HG03558 (cell line): ENCODE measurements around the gene LPCAT2.

Source experiments
- ATAC-seq: cut with Tn5 transposase; IDR thresholded peaks from one replicate; pipeline ENCODE4 v1.9.1; 2021; ENCODE audit warnings: moderate number of reproducible peaks; ENCODE audit not compliant: unreplicated experiment; ENCODE audit errors: extremely low read depth

LPCAT2 gene

DNA sequence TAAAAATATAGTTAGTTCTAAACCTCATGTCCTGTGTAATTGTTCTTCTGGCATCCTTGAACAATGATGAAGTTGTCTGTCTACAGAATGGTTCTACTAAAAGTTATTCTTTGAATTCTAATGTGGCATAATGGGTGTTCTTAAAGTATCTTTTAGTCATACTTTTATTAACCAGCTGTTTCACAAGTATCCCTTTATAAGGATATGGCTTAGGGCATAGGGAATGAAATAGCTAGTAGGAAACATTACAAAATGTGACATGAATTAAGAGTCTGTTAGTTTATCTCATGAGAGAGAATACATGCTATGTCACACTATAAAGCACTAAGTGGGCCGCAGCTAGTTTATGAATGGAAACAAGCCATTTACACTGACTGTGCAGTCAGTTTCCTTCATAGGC, 31.3 kb downstream of the LPCAT2 start:
- no peak for ATAC-seq

DNA sequence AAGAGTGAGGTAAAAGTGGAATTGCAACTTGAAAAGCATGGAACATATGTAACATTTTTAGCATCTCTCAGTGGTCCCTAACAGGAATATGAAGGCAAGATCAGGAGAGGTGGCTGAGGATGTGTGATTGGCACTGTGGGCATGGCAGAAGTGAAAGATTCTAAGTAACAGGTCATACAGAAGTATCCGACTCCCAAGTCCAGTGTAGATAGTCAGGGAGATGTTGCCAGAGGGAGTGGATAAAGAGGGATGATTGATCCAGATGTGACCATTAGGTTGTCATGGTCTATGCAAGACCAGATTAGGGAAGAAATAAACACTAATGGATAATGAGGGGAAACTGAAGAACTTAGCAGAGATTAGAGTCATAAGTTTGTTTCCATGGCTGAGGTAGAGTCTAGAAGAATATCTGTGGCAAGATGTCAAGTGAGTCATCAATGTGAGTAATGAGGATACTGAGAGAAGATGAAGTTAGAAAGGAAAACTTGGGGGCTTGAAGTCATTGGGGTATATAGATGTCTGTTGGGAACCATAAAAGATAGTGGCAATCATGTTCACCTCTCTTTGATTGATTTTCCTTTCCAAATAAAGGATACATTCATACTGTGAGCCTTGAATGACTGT, 33.7 kb downstream of the LPCAT2 start:
- ATAC-seq = no peak

DNA sequence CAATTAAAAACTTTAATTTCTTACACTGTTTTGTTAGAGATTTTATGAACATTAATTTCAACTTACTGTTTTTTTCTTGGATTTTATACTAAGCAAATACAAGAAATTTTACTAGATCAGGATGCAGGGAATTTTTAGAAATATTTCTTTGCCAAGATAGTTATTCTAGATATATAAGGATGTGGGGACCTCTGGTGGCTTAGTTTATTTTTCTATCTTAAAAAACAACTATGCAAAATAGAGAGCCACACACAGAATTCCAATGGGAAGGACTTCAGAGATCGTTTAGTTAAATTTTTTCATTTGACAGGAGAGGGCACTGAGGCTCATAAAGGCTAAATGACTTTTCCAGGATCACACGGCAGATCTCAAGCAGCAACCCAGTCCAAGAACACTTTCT, 34.6 kb downstream of the LPCAT2 start:
- ATAC-seq = no peak

DNA sequence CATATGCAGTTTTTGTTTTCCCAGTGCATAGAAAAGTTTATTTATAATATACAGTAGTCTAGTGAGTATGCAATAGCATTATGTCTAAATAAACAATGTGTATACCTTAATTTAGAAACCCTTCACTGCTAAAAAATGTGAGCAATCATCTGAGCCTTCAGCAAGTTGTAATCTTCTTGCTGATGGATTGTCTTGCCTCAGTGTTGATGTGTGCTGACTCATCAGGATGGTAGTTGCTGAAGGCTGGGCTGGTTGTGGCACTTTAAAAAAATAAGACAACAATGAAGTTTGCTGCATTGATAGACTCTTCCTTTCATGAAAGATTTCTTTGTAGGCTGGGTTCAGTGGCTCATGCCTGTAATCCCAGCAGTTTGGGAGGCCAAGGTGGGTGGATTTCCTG, 43.7 kb downstream of the LPCAT2 start:
- ATAC-seq = no peak

DNA sequence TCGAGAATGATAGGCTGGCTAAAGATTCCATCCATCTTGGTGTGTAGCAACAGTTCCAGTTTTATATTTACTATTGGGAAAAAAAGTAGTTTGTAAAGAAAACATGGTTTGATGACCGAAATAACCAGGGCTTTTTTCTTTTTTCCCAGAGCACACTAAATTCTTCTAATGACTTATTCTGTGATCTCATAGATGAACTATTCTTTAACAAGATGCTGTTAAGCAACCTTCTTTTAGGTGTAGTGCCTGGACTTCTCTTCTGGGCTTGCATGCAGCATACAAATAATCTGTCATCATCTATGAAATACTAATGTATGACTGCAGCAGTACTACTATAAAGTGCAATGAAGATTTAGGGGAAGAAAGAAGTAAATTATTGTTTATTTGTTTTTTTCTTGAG, 46.6 kb downstream of the LPCAT2 start:
- ATAC-seq = no peak

DNA sequence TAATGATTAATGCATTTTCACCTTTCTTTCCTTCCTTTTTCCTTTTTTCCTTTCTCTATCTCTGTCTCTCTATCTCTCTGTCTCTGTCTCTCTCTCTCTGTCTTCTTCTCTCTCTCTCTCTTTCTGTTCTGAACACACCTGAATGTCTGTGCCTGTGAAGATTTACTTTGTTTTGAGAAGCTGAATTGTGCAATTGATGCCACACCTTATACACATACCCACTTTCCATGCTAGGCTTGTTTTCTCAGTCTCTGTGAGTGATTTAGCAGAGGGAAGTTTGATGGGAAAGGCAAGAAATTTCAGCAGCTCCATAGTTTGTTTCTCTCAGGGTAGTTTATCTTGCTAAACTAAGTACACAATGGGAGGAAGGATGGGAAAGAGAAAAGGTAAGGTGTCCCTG, 48.3 kb downstream of the LPCAT2 start:
- ATAC-seq = no peak

DNA sequence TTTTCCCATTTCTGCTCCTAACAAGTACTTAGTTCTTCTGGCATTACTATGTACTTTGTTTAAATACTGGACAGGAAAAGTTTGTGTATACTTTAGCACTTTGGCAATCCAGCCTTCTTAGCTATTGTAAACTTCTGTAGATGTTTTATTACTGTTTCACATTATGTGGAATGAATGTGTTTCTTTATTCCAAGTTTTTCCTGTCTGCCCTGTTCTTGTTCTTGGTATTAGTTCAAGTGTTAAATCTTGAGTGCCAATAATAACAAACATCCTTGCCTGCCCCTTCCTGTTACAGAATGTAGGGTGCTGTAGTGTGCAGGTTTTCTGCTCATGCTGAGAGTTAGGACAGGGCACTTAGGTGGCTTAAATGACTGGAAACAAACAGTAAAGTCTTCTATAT, 50.4 kb downstream of the LPCAT2 start:
- no peak for ATAC-seq

DNA sequence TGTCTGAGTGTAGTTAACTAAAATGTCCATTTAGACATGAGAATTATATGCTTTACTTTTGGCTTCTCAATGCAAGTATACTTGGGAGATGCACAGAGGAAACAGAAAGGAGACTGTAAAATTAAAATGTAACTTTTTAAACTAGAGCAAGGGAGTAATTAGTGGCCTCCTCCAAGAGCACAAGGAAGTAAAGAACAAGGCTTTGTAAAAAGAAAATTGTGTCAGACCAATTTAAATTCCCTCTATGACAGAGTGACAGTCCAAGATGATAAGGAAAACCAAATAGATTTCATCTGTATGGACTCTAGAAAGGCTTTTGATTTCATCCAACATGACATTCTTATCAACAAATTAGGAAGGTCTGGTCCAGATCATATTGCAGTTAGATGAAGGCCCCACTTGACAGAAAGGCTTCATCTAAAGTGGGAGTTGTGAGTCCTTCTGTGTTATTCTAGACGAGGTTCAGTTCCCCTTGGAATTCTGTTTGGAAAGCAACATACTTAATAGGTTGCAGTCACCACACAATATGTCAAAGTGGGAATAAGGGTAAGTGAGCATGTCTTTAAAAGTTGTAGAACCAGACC, 51.2 kb downstream of the LPCAT2 start:
- ATAC-seq = no peak

DNA sequence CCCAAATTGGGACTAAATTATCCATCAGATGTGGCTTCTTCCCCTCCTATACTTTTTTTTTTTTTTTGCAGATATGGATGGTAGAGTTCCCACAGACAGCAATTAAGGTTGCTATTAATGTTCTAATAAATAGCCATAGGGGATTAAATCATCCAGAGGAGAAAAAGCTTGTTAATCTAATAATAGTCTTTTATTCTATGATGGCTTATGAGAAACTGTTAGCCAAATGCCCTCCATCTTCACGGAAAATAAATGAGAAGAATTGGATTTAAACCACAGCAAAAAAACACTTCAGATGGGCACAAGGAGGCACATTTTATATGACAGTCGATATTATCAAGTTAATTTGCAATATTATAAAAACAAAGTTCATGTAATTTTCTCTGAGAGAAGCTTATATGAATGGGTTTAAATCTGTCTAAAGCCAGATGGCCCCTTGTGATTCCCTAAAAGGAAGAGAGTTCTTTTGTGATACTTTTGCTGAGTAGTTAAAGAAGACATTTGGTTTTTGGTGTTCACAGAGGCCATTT, 52.5 kb downstream of the LPCAT2 start:
- ATAC-seq = no peak

DNA sequence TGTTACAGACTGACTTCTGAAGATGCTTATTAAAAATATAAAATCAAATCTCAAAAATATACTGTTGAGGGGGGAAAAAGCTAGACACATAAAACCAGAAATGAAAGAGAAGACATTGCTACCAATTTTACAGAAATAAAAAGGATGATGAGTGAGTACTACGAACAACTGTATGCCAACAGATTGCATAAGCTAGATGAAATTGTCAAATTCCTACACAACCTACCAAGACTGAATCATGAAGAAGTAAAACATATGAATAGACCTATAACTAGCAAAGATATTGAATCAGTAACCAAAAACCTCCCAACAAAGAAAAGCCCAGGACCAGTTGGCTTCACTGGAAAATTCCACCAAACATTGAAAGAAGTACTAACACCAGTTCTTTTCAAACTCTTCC, 54.1 kb downstream of the LPCAT2 start:
- no peak for ATAC-seq

DNA sequence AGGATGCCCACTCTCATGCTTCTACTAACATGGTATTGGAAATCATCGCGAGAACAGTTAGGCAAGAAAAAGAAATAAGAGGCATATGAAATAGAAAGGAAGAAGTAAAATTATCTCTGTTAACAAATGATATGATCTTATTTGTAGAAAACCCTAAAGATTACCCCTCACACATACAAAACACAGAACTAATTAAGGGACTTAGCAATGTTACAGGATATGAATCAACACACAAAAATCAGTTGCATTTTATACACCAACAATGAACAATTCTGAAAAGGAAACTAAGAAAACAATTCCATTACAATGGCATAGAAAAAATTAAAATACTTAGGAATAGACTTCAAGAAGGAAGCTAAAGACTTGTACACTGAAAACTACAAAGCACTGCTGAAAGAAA, 54.9 kb downstream of the LPCAT2 start:
- ATAC-seq = no peak

DNA sequence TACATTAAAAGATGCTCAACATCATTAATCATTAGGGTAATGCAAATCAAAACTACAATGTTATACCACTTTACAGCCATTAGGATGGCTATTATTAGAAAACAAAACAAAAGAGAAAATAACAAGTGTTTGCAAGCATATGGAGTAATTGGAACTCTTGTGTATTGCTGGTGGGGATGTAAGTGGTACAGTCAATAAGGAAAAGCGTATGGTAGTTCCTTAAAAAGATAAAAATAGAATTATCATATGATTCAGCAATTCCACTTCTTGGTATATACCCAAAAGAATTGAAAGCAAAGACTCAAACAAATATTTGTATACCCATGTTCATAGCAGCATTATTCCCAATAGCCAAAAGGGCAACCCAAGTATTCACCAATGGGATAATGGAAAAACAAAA, 56.2 kb downstream of the LPCAT2 start:
- no peak for ATAC-seq

DNA sequence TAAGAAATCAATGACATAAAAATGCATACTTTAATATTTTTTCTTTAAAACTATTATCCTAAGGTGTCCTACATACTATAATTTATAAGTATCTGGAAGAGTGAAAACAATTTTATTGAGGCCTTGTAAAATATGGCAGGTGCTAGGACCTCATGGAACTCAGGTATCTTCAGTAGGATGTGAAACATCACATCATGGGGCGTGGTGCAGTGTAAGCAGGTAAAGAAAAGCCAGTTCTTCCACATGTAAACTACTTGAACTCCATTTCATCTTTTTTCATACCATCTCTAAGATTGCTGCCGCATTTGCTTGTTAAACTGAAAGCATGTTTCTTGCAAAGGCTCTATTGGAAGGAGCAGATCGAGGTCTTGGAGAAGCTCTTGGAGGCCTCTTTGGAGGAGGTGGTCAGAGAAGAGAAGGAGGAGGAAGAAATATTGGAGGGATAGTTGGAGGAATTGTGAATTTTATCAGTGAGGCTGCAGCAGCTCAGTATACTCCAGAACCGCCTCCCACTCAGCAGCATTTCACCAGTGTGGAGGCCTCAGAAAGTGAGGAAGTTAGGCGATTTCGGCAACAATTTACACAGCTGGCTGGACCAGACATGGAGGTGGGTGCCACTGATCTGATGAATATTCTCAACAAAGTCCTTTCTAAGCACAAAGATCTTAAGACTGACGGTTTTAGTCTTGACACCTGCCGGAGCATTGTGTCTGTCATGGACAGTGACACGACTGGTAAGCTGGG, 57.7 kb downstream of the LPCAT2 start, which contains the start of gene CAPNS2:
Gene CAPNS2 (plus strand): TSS at position 253 of the 744 bp plus-strand sequence. CDS start 73 bp downstream, at position 326.
- ATAC-seq = no peak

DNA sequence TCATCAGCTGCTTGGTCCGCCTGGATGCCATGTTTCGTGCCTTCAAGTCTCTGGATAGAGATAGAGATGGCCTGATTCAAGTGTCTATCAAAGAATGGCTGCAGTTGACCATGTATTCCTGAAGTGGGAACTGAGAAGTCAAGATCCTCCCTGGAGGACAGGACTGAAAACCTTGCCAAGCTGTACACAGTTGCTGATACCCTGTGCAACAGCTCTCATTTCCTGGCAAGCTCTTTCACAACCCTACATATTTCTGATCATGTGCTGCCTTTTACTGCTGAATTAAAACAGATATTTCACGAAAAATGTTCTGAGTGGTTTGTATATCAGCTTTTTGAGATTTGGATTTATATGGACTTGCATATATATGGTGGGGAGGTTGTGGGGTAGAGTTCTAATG, 58.5 kb downstream of the LPCAT2 start:
- no peak for ATAC-seq

DNA sequence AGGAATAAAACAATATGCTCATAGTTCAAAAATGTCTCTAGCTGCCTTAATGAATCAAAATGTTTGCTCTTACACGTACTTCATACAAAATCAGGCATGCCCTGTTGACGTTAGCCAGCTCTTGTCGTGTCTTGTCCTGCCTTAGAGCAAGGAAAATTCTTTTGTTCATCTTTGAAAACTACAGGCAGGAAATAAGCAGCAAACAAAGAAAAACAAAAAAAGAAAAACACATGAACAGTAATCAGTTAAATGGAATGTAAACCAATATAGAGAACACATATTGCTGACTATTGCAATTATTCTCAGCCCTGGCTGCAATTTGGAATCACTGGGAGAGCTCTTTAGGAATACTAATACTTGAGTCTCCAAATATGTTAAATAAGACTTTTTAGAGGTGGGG, 59.3 kb downstream of the LPCAT2 start:
- no peak for ATAC-seq

DNA sequence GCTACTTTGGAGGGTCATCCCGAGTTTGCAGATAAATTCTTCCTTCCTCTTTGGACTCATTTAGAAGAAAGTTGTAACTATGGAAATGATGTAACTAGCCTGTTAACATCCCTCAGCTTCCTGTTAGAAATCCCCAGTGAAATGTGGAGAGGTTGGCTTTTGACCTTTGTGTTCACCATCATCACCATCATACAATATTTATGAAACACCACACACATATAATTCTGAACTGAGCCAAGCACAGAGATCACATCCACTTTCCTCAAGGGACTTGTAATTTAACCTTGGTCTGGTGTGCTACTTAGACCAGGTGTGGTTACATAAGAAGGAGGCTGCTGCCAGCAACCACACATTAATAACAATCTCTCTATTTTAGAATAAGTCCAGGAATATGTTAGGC, 60.2 kb downstream of the LPCAT2 start:
- ATAC-seq = no peak

DNA sequence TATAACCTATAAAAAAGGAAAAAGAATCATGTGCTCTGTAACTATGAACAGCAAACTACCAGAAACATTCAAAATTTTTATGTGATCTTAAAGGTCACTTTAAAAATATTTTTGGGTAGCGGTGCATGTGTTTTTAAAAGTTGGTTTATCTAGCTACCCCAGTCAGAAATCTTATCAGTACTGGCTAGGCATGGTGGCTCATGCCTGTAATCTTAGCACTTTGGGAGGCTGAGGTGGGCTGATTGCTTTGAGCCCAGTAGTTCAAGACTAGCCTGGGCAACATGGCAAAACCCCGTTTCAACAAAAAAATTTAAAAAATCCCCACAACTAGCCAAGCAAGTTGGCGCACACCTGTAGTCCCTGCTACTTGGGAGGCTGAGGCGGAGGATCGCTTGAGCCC, 61.3 kb downstream of the LPCAT2 start:
- no peak for ATAC-seq

DNA sequence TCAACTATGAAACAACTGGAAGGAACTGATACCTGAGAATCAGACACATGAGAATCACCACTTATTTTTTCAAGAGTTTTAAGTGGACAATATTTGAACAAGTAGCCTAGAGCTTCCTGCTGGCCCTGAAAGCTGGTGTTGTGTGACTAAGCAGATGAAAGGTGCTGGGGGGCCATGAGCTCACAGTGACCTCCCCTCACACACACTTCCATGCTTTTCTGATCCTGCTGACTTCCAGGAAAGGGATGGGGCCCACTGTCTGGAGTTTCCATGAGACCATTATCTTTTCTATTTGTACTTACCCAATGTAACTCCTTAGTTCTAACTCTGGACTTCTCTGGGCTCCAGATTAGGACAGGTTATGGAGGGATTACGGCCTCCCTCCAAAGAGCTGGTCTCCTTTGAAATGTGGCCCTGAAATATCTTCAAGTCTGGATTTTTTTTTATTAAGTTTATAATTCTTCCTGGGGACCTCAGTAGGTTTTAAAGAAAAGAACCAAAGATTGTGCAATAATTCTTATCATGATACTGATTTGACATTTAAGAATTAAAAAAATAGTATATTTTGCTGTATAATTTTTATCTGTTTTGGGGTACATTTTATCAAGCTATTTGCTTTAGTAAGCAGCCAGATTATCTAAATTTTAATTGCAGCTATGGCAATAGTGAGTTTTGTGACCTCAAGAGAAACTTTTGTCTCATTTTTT, 62.5 kb downstream of the LPCAT2 start:
- ATAC-seq = no peak

DNA sequence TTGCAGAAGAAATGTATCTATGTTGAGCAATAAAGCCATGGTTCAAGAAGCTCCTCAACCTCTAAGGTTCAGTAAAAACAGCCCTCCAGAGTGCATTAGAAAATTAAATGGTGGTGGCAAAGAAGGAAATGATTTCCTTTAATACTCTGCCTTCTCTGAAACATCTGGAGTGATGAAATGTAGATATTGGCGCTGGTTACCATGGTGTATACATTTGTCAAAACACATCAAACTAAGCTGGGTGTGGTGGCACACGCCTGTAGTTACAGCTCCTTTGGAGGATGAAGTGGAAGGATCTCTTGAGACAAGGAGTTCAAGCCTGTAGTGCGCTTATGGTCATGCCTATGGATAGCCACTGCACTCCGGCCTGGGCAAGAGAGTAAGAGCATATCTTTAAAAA, 63.6 kb downstream of the LPCAT2 start:
- no peak for ATAC-seq

DNA sequence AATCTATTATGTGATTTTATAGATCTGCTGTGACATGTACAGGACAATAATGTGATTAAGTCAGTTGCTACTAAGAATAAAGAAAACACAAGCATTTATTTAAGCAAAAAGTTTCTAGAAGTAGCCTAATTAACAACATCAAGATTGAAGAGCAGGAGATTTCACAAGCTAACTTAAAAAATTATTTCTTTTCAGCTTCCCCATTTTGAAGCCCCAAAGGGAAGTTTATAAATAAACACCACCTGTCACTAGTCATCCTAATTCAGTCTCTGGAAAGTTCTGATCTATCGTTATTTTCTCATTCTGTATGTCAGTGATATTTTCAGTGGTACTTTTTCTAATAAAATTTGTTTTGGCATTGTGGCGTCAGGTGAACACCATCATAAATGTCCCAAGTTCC, 65.9 kb downstream of the LPCAT2 start:
- no peak for ATAC-seq

DNA sequence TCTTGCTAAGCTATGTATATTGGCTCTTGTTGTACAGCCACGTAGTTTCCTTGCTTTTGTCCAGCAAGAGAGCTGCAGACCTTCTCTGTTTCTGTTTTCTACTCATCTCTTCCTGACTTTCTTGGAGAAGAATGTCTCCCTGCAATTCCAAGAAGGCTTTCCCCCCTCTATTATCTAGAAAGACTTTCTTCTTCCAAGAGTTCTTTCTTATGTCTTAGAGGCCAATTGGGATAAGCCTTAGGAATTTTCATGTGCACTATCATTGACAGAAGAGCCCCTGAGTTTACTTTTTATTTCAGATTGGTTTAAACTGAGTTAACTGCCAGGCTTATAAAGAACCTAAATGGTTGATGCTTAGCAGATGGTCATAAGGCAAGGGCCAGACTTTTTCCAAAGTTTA, 66.6 kb downstream of the LPCAT2 start:
- no peak for ATAC-seq
